C4-2B (cell line): ENCODE results near the gene SLC6A11.

ENCODE experiments used
- ZFX ChIP-seq: fragments of 450-650 bp; IDR thresholded peaks from 2 replicates; pipeline ENCODE4 v1.6.1; 2017
- TF ChIP-seq, protein P1 (sequence below): fragments of 450-650 bp; conservative IDR thresholded peaks from 2 replicates; pipeline ENCODE4 v1.5.1; 2017; ENCODE audit warnings: mild to moderate bottlenecking

DNA sequence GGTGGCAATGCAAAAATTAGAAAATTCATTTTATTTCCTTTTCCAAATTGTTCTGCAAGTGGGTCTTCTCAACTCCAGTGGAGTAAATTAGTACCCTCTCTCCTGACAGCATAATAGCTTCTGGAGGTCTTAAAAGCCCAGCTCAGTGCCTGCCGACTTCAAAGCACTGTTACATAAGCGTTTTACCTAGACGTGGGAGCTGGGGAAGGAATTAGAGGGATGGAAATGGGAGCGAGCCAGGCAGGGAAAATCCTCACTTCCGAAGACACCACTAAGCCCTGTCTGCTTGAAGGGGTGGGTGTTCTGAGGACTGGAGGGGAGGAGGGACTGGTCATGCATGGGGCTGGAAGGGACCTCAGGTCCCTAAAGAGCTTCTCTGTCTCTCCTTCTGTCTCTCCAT is 99.3 kb downstream of the SLC6A11 start:
- TF ChIP-seq, protein P1, sequence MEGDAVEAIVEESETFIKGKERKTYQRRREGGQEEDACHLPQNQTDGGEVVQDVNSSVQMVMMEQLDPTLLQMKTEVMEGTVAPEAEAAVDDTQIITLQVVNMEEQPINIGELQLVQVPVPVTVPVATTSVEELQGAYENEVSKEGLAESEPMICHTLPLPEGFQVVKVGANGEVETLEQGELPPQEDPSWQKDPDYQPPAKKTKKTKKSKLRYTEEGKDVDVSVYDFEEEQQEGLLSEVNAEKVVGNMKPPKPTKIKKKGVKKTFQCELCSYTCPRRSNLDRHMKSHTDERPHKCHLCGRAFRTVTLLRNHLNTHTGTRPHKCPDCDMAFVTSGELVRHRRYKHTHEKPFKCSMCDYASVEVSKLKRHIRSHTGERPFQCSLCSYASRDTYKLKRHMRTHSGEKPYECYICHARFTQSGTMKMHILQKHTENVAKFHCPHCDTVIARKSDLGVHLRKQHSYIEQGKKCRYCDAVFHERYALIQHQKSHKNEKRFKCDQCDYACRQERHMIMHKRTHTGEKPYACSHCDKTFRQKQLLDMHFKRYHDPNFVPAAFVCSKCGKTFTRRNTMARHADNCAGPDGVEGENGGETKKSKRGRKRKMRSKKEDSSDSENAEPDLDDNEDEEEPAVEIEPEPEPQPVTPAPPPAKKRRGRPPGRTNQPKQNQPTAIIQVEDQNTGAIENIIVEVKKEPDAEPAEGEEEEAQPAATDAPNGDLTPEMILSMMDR, result no peak
- TF ChIP-seq ZFX, result no peak
